ENCODE results near the gene NXPH1. TPM values are rescaled to one million over a fixed set of nuclear protein-coding genes. Genes with fewer than 3 reads are reported as not detected.

NXPH1 gene
- total and polyA plus RNA-seq, 9 of the 15 experiments (the other 6 are each of a cell fraction or from before 2014, with no cell fraction given) = 0.16 TPM; not detected in 8

GRCh38 chr7:8762803-8763202 lies 329.4 kb downstream of the NXPH1 start (continued):
- TF ChIP-seq NR2C2 (CRISPR knock-in tag; IDR thresholded peaks at IDR 0.05) = no peak
- no peak for TF ChIP-seq NR2C2 (tag; IDR thresholded peaks at IDR 0.05)
- no peak for TF ChIP-seq PRMT5 (CRISPR knock-in tag; IDR thresholded peaks at IDR 0.05)
- TF ChIP-seq PTRF (tag; IDR thresholded peaks at IDR 0.05) = no peak
- no peak for TF ChIP-seq SRSF7 (optimal IDR thresholded peaks at IDR 0.05; ENCODE audit: low read depth, low read length)
- peak; percentile 90 for TF ChIP-seq PML (IDR thresholded peaks at IDR 0.05; ENCODE audit: low read length)
- peak; percentile 88; the same call in 1 of the 2 replicates for TF ChIP-seq NBN (IDR thresholded peaks at IDR 0.05; ENCODE audit: low read depth)
- no peak for TF ChIP-seq ZNF445 (CRISPR knock-in tag; IDR thresholded peaks at IDR 0.05; ENCODE audit: low read depth)
- TF ChIP-seq IRF9 (tag; IDR thresholded peaks at IDR 0.05) = no peak
- TF ChIP-seq ELF4 (CRISPR knock-in tag; IDR thresholded peaks at IDR 0.05) = no peak
- TF ChIP-seq BRD9 (IDR thresholded peaks at IDR 0.05; ENCODE audit: low read depth, partially characterized antibody) = peak; percentile 89
- peak; percentile 74; the same call in 1 of the 2 replicates for TF ChIP-seq CHAMP1 (IDR thresholded peaks at IDR 0.05)
- TF ChIP-seq JUN (IDR thresholded peaks at IDR 0.05; ENCODE audit: borderline replicate concordance, low read depth, low read length) = no peak
- TF ChIP-seq JUN (CRISPR knock-in tag; IDR thresholded peaks at IDR 0.05; ENCODE audit: borderline replicate concordance) = no peak
- TF ChIP-seq RAD21 (CRISPR knock-in tag; conservative IDR thresholded peaks at IDR 0.05 in 1 of 2, IDR thresholded peaks at IDR 0.05 in 1 of 2) = 0 out of 4 replicates have a peak, but pooled peaks of 1 of the 2 experiments have one; percentile 6
- no peak for TF ChIP-seq ELF1 (tag; IDR thresholded peaks at IDR 0.05)
- no peak for TF ChIP-seq GTF2A2 (tag; IDR thresholded peaks at IDR 0.05)
- no peak for TF ChIP-seq ZBTB34 (CRISPR knock-in tag; IDR thresholded peaks at IDR 0.05)
- no peak for TF ChIP-seq YBX1 (IDR thresholded peaks at IDR 0.05)
- TF ChIP-seq ZNF512 (tag; IDR thresholded peaks at IDR 0.05) = no peak
